HG02759 (cell line): ENCODE results near the gene SCO2.

Experiments
- ATAC-seq: cut with Tn5 transposase; IDR thresholded peaks from one replicate; pipeline ENCODE4 v1.9.1; 2021; ENCODE audit warnings: mild to moderate bottlenecking, moderate library complexity; ENCODE audit not compliant: unreplicated experiment

The SCO2 gene

DNA sequence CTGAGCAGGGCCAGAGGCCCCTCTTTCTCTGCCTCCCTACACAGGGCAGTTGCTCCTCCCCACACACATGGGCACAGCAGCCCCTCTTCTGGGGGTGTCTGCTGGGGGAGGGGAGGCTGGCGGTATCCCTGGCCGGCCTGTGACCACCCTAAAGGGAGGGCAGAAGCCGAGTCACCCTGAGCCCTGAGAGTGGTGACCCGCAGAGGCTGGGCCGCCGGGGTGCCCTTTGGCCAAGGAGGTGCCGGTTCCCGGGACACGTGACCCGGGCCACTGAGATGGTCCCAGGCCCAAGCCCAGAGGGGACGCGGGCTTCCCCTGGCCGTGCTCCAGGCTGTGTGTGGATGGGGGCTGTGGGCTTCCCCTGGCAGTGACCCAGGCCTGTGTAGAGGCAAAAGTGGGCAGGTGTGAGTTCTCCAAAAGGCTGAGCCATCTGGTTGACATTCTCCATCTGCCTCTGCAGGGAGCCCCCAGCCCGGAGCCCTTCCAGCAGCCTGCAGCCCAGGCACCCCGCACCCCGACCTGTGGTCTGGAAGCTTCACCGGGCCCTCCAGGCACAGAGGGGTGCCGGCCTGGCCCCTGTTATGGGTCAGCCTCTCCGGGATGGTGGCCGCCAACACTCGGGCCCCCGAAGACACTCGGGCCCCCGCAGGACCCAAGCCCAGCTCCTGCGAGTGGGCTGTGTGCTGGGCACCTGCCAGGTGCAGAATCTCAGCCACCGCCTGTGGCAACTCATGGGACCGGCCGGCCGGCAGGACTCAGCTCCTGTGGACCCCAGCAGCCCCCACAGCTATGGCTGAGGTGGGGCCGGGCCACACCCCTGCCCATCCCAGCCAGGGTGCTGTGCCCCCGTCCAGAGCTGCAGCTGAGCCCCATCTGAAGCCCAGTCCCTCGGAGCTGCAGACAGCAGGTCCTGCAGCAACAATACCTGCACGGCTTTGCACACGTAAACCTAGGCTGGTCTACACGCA lies 43.0 kb downstream of the SCO2 start:
- ATAC-seq: no peak

DNA sequence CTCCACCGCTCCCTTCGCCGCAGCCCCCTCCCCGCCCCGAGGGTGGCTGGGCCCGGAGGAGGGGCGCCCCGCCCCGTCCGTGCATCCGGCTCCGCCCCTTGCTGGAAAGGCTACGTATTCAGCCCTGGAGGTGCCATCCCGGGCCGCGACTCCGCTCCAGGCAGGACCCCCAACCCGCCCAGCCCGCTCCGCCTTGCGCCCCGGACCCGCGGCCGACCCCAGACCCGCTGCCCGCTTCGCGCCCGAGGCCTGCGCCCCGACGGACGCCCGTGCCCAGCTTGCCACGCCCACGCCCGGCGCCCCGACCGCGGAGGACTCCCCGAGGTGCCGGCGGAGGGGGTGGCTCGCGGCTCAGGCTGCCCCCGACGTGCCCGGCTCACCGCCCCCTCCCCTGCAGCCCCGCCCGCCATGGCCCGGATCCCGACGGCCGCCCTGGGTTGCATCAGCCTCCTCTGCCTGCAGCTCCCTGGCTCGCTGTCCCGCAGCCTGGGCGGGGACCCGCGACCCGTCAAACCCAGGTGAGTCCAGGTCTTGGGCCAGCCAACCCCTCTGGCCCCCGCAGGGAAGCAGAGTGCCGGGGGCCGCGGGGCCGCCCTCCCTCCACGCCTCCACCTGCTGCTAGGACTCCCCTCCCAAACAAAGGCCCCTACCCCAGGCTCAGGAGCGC lies 43.8 kb downstream of the SCO2 start, which contains the start of gene ADM2:
TSS of gene ADM2 (plus strand) at position 104 of the 667 bp plus-strand sequence. CDS start at position 409, 305 bp downstream.
- no peak for ATAC-seq

DNA sequence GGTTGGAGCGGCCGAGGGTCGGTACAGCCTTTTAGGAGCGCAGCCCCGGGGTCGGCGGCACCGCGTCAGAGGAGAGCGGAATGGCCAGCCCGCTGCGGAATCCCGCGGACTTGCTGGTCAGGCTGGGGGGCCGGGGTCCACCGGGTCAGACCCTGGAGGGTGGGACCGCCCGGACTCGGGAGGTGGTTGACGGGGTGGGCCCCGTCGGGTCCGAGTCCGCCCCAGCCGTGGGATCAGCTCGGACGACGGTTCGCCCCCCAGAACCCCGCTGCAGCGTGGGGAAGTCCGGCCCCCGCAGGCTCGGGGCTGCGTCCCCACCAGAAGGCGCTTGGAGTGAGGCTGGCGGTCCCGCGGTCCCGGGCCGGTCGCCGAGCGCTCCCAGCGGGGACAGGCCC lies 44.4 kb downstream of the SCO2 start:
- no peak for ATAC-seq

DNA sequence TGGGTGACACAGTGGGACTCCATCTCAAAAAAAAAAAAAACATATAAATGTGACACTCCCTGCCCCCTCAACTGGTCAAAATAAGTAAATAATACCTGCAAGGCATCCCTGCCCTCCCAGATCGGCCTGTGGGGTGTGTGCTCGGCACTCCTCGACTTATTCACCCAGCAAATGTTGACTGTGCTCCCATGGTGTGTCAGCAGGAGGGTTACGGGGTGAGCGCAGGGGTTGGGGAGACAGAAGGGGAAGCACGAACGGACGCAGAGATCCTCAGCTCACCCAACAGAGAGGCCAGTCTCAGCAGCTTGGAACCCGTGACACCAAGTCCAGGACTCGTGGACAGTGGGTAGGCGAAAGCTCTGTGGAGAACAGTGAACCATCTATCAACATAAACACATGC lies 45.7 kb downstream of the SCO2 start:
- ATAC-seq: no peak

DNA sequence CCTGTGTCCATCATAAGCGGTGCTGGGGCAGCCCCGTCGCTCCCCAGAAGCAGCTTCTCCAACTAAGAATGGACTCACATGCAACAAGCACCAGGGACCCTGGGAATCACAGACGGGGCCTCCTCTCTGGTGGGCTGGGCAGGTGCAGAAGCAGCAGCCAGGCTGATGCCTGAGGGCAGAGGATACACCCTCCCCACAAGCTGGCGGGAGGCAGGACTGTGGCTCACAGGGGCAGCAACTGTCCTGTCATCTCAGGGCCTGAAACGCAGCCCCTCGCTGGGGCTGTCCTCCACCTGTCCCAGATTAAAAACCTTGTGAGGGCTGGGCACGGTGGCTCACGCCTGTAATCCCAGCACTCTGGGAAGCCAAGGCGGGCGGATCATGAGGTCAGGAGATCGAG lies 47.5 kb downstream of the SCO2 start:
- ATAC-seq: no peak

DNA sequence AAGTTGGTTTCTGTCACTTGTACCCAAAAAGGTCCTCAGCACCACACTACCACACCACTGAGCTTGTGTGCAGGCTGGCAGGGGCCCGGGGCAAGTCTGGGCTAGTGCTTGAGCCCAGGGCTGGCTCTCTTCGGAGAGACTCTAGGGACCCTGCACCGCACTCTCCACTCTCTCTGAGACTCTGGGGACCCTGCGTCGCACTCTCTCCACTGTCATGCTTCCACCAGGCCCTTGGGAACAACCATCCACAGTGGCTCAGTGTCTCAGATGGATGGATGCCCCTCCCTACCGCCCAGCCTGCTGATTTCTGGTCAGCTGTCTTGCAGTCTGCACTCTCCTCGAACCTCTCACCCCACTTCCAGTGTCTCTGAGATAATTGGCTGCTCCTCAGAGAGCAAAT lies 48.5 kb downstream of the SCO2 start:
- no peak for ATAC-seq

DNA sequence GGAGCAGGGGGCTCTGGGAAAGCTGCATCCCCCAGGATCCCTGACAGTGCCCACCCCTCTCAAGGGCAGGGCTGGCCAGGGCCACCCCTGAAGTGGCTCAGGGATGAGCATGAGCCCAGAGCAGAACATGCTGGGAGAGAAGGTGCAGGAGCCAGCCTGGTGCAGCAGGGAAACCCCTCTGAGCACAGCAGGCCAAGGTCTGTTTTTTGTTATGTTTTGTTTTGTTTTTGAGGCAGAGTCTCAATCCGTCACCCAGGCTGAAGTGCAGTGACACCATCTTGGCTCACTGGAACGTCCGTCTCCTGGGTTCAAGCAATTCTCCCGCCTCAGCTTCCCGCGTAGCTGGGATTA lies 49.8 kb downstream of the SCO2 start:
- no peak for ATAC-seq

DNA sequence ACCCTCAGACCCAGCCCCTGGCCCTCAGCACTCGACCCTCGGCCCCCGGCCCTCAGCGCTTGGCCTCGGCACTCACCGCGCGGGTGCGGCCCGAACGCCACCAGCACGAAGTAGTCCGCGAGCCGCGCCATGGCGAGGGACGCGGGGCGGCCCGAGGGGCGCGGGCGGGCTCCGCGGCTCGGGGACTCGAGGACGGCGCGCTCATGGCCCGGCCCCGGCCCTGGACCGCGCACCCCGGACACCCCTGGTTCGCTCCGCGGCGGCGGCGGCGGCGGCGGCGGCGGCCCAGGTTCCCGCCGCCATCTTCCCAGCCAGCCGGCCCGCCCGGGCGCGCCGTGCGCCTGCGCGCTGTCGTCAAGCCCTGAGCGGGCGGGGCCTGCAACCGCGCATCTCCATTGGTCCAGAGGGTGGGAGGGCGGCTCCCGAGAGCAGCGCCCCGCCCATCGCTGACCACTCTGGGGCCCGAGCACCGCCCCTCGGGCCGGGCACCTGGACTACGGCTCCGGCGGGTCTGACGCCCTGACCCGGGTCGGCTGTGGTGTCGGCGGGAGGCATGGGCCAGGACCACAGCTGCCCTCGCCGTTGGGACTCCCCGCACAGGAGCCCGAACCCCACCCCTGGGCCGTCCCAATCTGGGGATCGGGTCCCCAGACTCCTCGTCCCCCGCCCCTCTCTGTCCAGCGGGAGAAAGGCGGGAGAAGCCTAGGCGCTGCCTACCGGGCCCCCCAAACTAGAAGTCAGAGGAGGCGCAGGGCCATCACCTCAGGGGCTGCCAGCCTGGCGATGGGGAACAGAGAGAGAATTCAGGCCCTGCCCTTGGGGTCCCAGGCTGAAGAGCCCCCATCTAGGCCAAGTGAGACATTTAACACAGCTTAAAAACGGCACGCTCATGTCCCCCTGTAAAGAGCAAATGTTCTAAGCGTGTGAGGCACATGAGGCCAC lies 50.4 kb downstream of the SCO2 start, which contains the start of gene SBF1:
TSS of gene SBF1 (minus strand) at position 326 of the 942 bp plus-strand sequence. CDS start at position 131, 195 bp downstream.
- peak; percentile 66 for ATAC-seq

DNA sequence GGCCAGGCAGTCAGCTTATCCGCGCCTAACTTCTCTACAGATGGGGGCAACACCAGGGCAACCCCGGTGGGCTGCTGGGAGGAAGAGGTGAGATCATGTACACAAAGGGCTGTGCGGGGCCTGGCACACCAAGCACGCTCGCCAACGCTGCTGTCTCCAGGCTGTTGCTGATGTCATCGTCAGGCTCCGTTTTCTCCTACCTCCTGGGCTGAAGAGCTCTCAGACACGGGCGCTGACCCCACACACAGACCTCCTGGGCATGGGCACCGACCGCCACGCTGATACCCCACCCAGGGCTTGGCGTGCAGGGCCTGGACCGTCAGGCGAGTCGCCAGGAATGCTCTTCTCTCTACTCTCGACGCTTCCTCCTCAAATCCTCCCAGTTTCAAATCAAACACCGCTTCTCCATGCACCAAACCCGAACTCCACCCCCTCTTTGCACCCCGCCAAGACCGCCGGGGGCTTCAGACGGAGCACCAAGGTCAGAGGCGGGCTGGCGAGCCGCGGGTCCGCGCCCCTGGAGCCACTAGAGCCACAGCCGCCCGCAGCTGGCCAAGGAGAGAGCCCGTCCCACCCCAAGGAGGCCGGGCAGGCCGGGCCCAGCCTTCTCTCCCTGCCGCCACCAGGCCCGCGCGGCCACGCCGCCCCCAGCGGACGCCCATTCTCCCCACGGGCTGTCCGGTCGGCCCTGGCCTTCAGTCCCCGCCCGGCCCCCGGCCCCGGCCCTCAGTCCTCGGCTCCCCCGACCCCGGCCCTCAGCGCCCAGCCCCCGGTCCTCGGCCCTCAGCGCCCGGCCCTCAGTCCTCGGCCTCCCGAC lies 51.3 kb downstream of the SCO2 start:
- peak; percentile 2 for ATAC-seq
